ENCODE data around the gene BPIFB6.

The BPIFB6 gene

GRCh38 chr20:33010674-33011449 is 20.6 kb upstream of the BPIFB6 start:
- Histone ChIP-seq H3K27ac (ENCODE audit: low read depth, low read length) (no peak overlapping the region), H3K36me3 (ENCODE audit: control insufficient read depth, insufficient read depth, low read length) (no peaks in the 10 kb centered on the region), H3K4me1 (ENCODE audit: control insufficient read depth, insufficient read depth, low read length) (peaks cover 15% of the 10 kb centered on the region; the same call in 1 of the 2 replicates)

GRCh38 chr20:33012327-33013189 is 18.9 kb upstream of the BPIFB6 start:
- Histone ChIP-seq H3K36me3 (ENCODE audit: control insufficient read depth, insufficient read depth, low read length) (no peaks in the 10 kb centered on the region), H3K9ac (ENCODE audit: low read length) (no peak overlapping the region), H3K9me3 (ENCODE audit: control insufficient read depth, insufficient read depth, low read depth, low read length) (no peaks in the 10 kb centered on the region), H3K4me1 (ENCODE audit: control insufficient read depth, insufficient read depth, low read length) (peaks cover 15% of the 10 kb centered on the region; the same call in 1 of the 2 replicates), H3K27ac (ENCODE audit: low read depth, low read length) (no peak overlapping the region), H3K27me3 (ENCODE audit: control insufficient read depth, insufficient read depth, low read length) (no peaks in the 10 kb centered on the region), H3K4me3 (ENCODE audit: low read depth, low read length) (no peak overlapping the region)

More at GRCh38 chr20:33010674-33011449, 20.6 kb upstream of the BPIFB6 start:
- no peak overlapping the region for H3K9ac ChIP-seq (ENCODE audit: low read length)
- H3K9me3 ChIP-seq (ENCODE audit: control insufficient read depth, insufficient read depth, low read depth, low read length) = no peaks in the 10 kb centered on the region
- no peak overlapping the region for H3K4me3 ChIP-seq (ENCODE audit: low read depth, low read length)
- no peaks in the 10 kb centered on the region for H3K27me3 ChIP-seq (ENCODE audit: control insufficient read depth, insufficient read depth, low read length)

- no peaks in the 10 kb centered on the region for H3K36me3 ChIP-seq (ENCODE audit: control insufficient read depth, insufficient read depth, low read length)
- no peak overlapping the region for H3K4me3 ChIP-seq (ENCODE audit: low read depth, low read length)
- no peak overlapping the region for H3K27ac ChIP-seq (ENCODE audit: low read depth, low read length)
- no peak overlapping the region for H3K9ac ChIP-seq (ENCODE audit: low read length)
- peaks cover 15% of the 10 kb centered on the region; the same call in 1 of the 2 replicates for H3K4me1 ChIP-seq (ENCODE audit: control insufficient read depth, insufficient read depth, low read length)
- H3K9me3 ChIP-seq (ENCODE audit: control insufficient read depth, insufficient read depth, low read depth, low read length) = no peaks in the 10 kb centered on the region
- H3K27me3 ChIP-seq (ENCODE audit: control insufficient read depth, insufficient read depth, low read length) = no peaks in the 10 kb centered on the region
Observed at GRCh38 chr20:33013701-33014326, 17.6 kb upstream of the BPIFB6 start.

GRCh38 chr20:33014336-33015113 is 16.9 kb upstream of the BPIFB6 start:
- H3K36me3 ChIP-seq (ENCODE audit: control insufficient read depth, insufficient read depth, low read length) = no peaks in the 10 kb centered on the region
- peak overlapping the region; percentile 5 for H3K9ac ChIP-seq (ENCODE audit: low read length)
- peaks cover 15% of the 10 kb centered on the region; the same call in 1 of the 2 replicates for H3K4me1 ChIP-seq (ENCODE audit: control insufficient read depth, insufficient read depth, low read length)
- no peaks in the 10 kb centered on the region for H3K9me3 ChIP-seq (ENCODE audit: control insufficient read depth, insufficient read depth, low read depth, low read length)
- H3K27me3 ChIP-seq (ENCODE audit: control insufficient read depth, insufficient read depth, low read length) = no peaks in the 10 kb centered on the region
- H3K27ac ChIP-seq (ENCODE audit: low read depth, low read length) = no peak overlapping the region
- H3K4me3 ChIP-seq (ENCODE audit: low read depth, low read length) = no peak overlapping the region

- Histone ChIP-seq H3K27me3 (ENCODE audit: control insufficient read depth, insufficient read depth, low read length) (no peaks in the 10 kb centered on the region), H3K36me3 (ENCODE audit: control insufficient read depth, insufficient read depth, low read length) (no peaks in the 10 kb centered on the region), H3K9ac (ENCODE audit: low read length) (peak overlapping the region; percentile 5), H3K4me3 (ENCODE audit: low read depth, low read length) (no peak overlapping the region), H3K4me1 (ENCODE audit: control insufficient read depth, insufficient read depth, low read length) (peaks cover 15% of the 10 kb centered on the region; the same call in 1 of the 2 replicates), H3K9me3 (ENCODE audit: control insufficient read depth, insufficient read depth, low read depth, low read length) (no peaks in the 10 kb centered on the region), H3K27ac (ENCODE audit: low read depth, low read length) (no peak overlapping the region)
Observed at GRCh38 chr20:33015114-33015484, 16.3 kb upstream of the BPIFB6 start.

GRCh38 chr20:33015700-33016580 is 15.5 kb upstream of the BPIFB6 start:
- Histone ChIP-seq H3K27me3 (ENCODE audit: control insufficient read depth, insufficient read depth, low read length) (no peaks in the 10 kb centered on the region), H3K4me3 (ENCODE audit: low read depth, low read length) (no peak overlapping the region), H3K9me3 (ENCODE audit: control insufficient read depth, insufficient read depth, low read depth, low read length) (no peaks in the 10 kb centered on the region), H3K27ac (ENCODE audit: low read depth, low read length) (no peak overlapping the region), H3K36me3 (ENCODE audit: control insufficient read depth, insufficient read depth, low read length) (no peaks in the 10 kb centered on the region), H3K4me1 (ENCODE audit: control insufficient read depth, insufficient read depth, low read length) (peaks cover 15% of the 10 kb centered on the region; the same call in 1 of the 2 replicates), H3K9ac (ENCODE audit: low read length) (no peak overlapping the region)

GRCh38 chr20:33016581-33017109 is 14.8 kb upstream of the BPIFB6 start:
- no peaks in the 10 kb centered on the region for H3K27me3 ChIP-seq (ENCODE audit: control insufficient read depth, insufficient read depth, low read length)
- H3K4me3 ChIP-seq (ENCODE audit: low read depth, low read length) = no peak overlapping the region
- no peaks in the 10 kb centered on the region for H3K9me3 ChIP-seq (ENCODE audit: control insufficient read depth, insufficient read depth, low read depth, low read length)
- H3K27ac ChIP-seq (ENCODE audit: low read depth, low read length) = no peak overlapping the region
- H3K9ac ChIP-seq (ENCODE audit: low read length) = no peak overlapping the region
- H3K4me1 ChIP-seq (ENCODE audit: control insufficient read depth, insufficient read depth, low read length) = peaks cover 15% of the 10 kb centered on the region; the same call in 1 of the 2 replicates
- H3K36me3 ChIP-seq (ENCODE audit: control insufficient read depth, insufficient read depth, low read length) = no peaks in the 10 kb centered on the region

- Histone ChIP-seq H3K36me3 (ENCODE audit: control insufficient read depth, insufficient read depth, low read length) (no peaks in the 10 kb centered on the region), H3K9ac (ENCODE audit: low read length) (no peak overlapping the region), H3K27ac (ENCODE audit: low read depth, low read length) (no peak overlapping the region), H3K4me1 (ENCODE audit: control insufficient read depth, insufficient read depth, low read length) (peaks cover 15% of the 10 kb centered on the region; the same call in 1 of the 2 replicates), H3K27me3 (ENCODE audit: control insufficient read depth, insufficient read depth, low read length) (no peaks in the 10 kb centered on the region), H3K4me3 (ENCODE audit: low read depth, low read length) (no peak overlapping the region), H3K9me3 (ENCODE audit: control insufficient read depth, insufficient read depth, low read depth, low read length) (no peaks in the 10 kb centered on the region)
Observed at GRCh38 chr20:33017542-33017941, 13.9 kb upstream of the BPIFB6 start.

GRCh38 chr20:33018169-33018931 is 13.1 kb upstream of the BPIFB6 start:
- H3K9me3 ChIP-seq (ENCODE audit: control insufficient read depth, insufficient read depth, low read depth, low read length) = no peaks in the 10 kb centered on the region
- no peak overlapping the region for H3K4me3 ChIP-seq (ENCODE audit: low read depth, low read length)
- no peaks in the 10 kb centered on the region for H3K27me3 ChIP-seq (ENCODE audit: control insufficient read depth, insufficient read depth, low read length)
- no peaks in the 10 kb centered on the region for H3K36me3 ChIP-seq (ENCODE audit: control insufficient read depth, insufficient read depth, low read length)
- peaks cover 15% of the 10 kb centered on the region; the same call in 1 of the 2 replicates for H3K4me1 ChIP-seq (ENCODE audit: control insufficient read depth, insufficient read depth, low read length)
- no peak overlapping the region for H3K27ac ChIP-seq (ENCODE audit: low read depth, low read length)
- H3K9ac ChIP-seq (ENCODE audit: low read length) = no peak overlapping the region
